ENCODE data around the gene CAV3. TPM values are rescaled to one million over a fixed set of nuclear protein-coding genes. Genes with fewer than 3 reads are reported as not detected.

CAV3 gene
- total RNA-seq, 1 donor = not detected

DNA sequence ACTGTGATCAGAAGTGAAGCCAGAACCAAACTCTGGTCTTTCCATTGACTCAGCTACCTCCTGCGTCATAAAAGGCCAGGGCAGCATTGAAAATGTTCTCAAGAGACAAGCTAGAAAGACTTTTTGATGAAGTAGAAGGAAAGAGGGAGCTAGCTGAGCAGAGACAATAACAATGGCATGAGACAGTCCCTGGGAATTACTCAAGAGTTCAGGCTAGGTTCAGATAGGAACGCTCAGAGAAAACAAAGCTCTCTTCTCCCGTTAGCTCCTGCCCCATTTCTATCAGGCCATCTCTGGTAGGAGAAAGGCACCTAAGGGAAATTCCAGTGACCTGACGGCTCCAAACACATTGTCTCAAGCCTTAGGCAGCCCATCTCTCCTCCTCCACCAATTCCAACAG is 42.8 kb downstream of the CAV3 start:
- Histone ChIP-seq H3K9me3 (ENCODE audit: low read depth, low read length) (no peaks in the 10 kb centered on the region), H2AFZ (ENCODE audit: low read length) (peak overlapping the region; percentile 2), H3K36me3 (ENCODE audit: insufficient read depth, low read length) (no peaks in the 10 kb centered on the region), H3K4me1 (ENCODE audit: insufficient read depth, low read length) (peaks cover 20% of the 10 kb centered on the region), H3K79me2 (ENCODE audit: insufficient read depth, low read length) (no peaks in the 10 kb centered on the region), H4K20me1 (ENCODE audit: insufficient read depth, low read length) (no peaks in the 10 kb centered on the region), H3K27me3 (ENCODE audit: insufficient read depth, low read length) (peaks cover 4% of the 10 kb centered on the region), H3K4me3 (ENCODE audit: insufficient read depth, low read length) (no peak overlapping the region), H3K4me2 (ENCODE audit: insufficient read depth, low read length) (peak overlapping the region; percentile 59), H3K27ac (ENCODE audit: low read depth, low read length) (peak overlapping the region; percentile 89)
- TF ChIP-seq, protein P1, sequence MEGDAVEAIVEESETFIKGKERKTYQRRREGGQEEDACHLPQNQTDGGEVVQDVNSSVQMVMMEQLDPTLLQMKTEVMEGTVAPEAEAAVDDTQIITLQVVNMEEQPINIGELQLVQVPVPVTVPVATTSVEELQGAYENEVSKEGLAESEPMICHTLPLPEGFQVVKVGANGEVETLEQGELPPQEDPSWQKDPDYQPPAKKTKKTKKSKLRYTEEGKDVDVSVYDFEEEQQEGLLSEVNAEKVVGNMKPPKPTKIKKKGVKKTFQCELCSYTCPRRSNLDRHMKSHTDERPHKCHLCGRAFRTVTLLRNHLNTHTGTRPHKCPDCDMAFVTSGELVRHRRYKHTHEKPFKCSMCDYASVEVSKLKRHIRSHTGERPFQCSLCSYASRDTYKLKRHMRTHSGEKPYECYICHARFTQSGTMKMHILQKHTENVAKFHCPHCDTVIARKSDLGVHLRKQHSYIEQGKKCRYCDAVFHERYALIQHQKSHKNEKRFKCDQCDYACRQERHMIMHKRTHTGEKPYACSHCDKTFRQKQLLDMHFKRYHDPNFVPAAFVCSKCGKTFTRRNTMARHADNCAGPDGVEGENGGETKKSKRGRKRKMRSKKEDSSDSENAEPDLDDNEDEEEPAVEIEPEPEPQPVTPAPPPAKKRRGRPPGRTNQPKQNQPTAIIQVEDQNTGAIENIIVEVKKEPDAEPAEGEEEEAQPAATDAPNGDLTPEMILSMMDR (IDR thresholded peaks at IDR 0.05; ENCODE audit: extremely low read depth, low read depth, low read length) = no peak
- DNase-seq (ENCODE audit: insufficient read length, low spot score, missing footprints) = peak; percentile 86

DNA sequence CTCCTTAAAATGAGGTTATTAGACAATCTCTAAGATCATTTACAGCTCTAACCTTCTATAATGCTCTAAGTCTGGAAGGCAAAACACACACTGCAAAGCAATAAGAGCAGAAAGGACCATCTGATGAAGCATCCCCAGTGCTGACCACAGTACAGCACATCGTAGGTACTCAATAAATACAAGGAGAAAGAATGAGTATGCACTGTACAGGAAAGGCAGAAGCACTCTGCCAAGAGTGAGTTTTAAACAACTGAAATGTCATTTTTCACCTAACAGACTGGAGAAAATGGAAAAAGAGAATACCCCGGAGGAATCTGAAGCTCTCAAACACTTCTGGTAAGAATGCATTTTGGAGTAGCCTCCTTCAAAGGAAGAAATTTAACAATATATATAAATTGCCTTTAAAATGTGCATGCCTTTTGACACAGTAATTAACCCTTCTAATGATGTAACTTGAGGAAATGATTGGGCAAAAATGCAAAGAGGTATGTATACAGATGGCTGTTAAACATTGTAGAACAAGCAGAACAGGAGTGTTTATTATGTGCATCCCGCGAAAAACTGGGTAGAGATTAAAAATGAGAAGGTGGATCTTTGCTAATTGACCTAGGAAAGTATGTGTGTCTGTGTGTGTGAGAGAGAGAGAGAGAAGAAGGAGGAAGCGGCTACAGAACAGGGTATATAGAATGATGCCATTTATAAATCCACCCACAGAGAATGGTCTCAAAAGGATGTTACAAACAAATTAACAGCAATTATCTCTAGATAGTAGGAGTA is 43.8 kb downstream of the CAV3 start:
- H3K27ac ChIP-seq (ENCODE audit: low read depth, low read length) = peak overlapping the region; percentile 89
- H3K9me3 ChIP-seq (ENCODE audit: low read depth, low read length) = no peaks in the 10 kb centered on the region
- H3K36me3 ChIP-seq (ENCODE audit: insufficient read depth, low read length) = no peaks in the 10 kb centered on the region
- no peaks in the 10 kb centered on the region for H3K79me2 ChIP-seq (ENCODE audit: insufficient read depth, low read length)
- H3K27me3 ChIP-seq (ENCODE audit: insufficient read depth, low read length) = peaks cover 4% of the 10 kb centered on the region
- TF ChIP-seq, protein P1 (IDR thresholded peaks at IDR 0.05; ENCODE audit: extremely low read depth, low read depth, low read length) = no peak
- no peak for DNase-seq (ENCODE audit: insufficient read length, low spot score, missing footprints)
- no peaks in the 10 kb centered on the region for H4K20me1 ChIP-seq (ENCODE audit: insufficient read depth, low read length)
- peak overlapping the region; percentile 59 for H3K4me2 ChIP-seq (ENCODE audit: insufficient read depth, low read length)
- no peak overlapping the region for H2AFZ ChIP-seq (ENCODE audit: low read length)
- peaks cover 20% of the 10 kb centered on the region for H3K4me1 ChIP-seq (ENCODE audit: insufficient read depth, low read length)
- no peak overlapping the region for H3K4me3 ChIP-seq (ENCODE audit: insufficient read depth, low read length)

DNA sequence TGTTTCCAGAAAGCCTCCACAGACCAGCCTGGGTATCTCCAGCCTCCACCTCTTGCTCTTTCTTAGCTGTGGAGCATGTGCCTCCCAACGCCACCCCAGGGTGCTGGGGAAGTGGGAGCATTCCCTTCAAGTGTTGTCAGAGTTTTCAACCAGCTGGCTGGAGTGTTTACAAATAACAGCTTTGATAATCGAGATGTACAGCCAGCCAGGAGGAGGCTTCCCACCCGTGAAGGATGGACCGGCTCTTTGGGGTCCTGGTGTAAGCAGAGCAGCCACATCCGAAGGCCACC is 44.3 kb downstream of the CAV3 start:
- no peak overlapping the region for H3K4me3 ChIP-seq (ENCODE audit: insufficient read depth, low read length)
- peaks cover 20% of the 10 kb centered on the region for H3K4me1 ChIP-seq (ENCODE audit: insufficient read depth, low read length)
- no peak overlapping the region for H3K4me2 ChIP-seq (ENCODE audit: insufficient read depth, low read length)
- H3K79me2 ChIP-seq (ENCODE audit: insufficient read depth, low read length) = no peaks in the 10 kb centered on the region
- no peaks in the 10 kb centered on the region for H3K36me3 ChIP-seq (ENCODE audit: insufficient read depth, low read length)
- H3K27ac ChIP-seq (ENCODE audit: low read depth, low read length) = no peak overlapping the region
- TF ChIP-seq, protein P1 (IDR thresholded peaks at IDR 0.05; ENCODE audit: extremely low read depth, low read depth, low read length) = no peak
- peaks cover 4% of the 10 kb centered on the region for H3K27me3 ChIP-seq (ENCODE audit: insufficient read depth, low read length)
- H3K9me3 ChIP-seq (ENCODE audit: low read depth, low read length) = no peaks in the 10 kb centered on the region
- DNase-seq (ENCODE audit: insufficient read length, low spot score, missing footprints) = no peak
- no peak overlapping the region for H2AFZ ChIP-seq (ENCODE audit: low read length)
- no peaks in the 10 kb centered on the region for H4K20me1 ChIP-seq (ENCODE audit: insufficient read depth, low read length)

DNA sequence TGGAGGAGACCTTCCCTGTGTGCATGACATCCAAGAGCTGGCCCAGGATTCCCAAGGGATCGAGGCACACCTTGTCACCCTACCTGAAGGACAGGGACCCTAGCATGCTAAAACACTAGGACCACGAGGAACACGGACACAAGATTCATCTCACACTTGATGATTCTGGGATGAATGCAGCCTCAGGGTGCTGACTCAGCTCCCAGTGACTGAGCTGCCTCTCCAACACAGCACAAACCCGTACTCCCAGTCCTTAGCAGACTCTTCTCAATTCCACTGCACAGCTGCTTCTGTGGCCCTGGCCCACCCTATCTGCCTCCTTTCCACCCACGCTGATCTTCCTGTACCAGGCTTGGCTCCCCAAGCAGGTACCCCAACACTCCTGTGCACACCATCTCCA is 44.9 kb downstream of the CAV3 start:
- no peak for DNase-seq (ENCODE audit: insufficient read length, low spot score, missing footprints)
- no peak overlapping the region for H3K27ac ChIP-seq (ENCODE audit: low read depth, low read length)
- H3K79me2 ChIP-seq (ENCODE audit: insufficient read depth, low read length) = no peaks in the 10 kb centered on the region
- TF ChIP-seq, protein P1 (IDR thresholded peaks at IDR 0.05; ENCODE audit: extremely low read depth, low read depth, low read length) = no peak
- H3K27me3 ChIP-seq (ENCODE audit: insufficient read depth, low read length) = peaks cover 4% of the 10 kb centered on the region
- H3K4me1 ChIP-seq (ENCODE audit: insufficient read depth, low read length) = peaks cover 20% of the 10 kb centered on the region
- H3K4me3 ChIP-seq (ENCODE audit: insufficient read depth, low read length) = no peak overlapping the region
- no peak overlapping the region for H2AFZ ChIP-seq (ENCODE audit: low read length)
- no peaks in the 10 kb centered on the region for H4K20me1 ChIP-seq (ENCODE audit: insufficient read depth, low read length)
- no peaks in the 10 kb centered on the region for H3K36me3 ChIP-seq (ENCODE audit: insufficient read depth, low read length)
- H3K9me3 ChIP-seq (ENCODE audit: low read depth, low read length) = no peaks in the 10 kb centered on the region
- no peak overlapping the region for H3K4me2 ChIP-seq (ENCODE audit: insufficient read depth, low read length)

All from osteoblast (primary cell).